GM23338 (cell line): ENCODE results near the gene SEL1L2. TPM values are rescaled to one million over a fixed set of nuclear protein-coding genes. Genes with fewer than 3 reads are reported as not detected.

Experiments used
- ATAC-seq: fragments of 200-7000 bp; cut with Tn5 transposase; 3 replicates; pipeline ENCODE4 v1.9.1; 2020
- DNase-seq: peaks from one replicate; pipeline ENCODE4 v3.0.0-alpha.2; 2015; ENCODE audit warnings: low spot score
- H2AFZ ChIP-seq: fragments of 200-600 bp; sonication (generic); 2 replicates; pipeline ENCODE4 v1.8.0; 2016; ENCODE audit warnings: antibody characterized with exemption, mild to moderate bottlenecking, moderate library complexity
- H3F3A ChIP-seq: fragments of 200-600 bp; sonication (generic); replicated peaks from 2 replicates; pipeline ENCODE4 v1.8.0; 2017; ENCODE audit warnings: antibody characterized with exemption, mixed run types, low read depth
- H3K27ac ChIP-seq: fragments of 200-600 bp; sonication (generic); 2 replicates; pipeline ENCODE4 v1.6.1; 2016; ENCODE audit warnings: low read depth
- H3K27me3 ChIP-seq: fragments of 200-600 bp; sonication (generic); 2 replicates; pipeline ENCODE4 v1.8.0; 2016; ENCODE audit warnings: mild to moderate bottlenecking, mixed run types, moderate library complexity; ENCODE audit not compliant: insufficient read depth
- H3K36me3 ChIP-seq: fragments of 200-600 bp; sonication (generic); 2 replicates; pipeline ENCODE4 v1.8.0; 2016; ENCODE audit warnings: mild to moderate bottlenecking; ENCODE audit not compliant: insufficient read depth
- H3K4me1 ChIP-seq: fragments of 200-600 bp; sonication (generic); 2 replicates; pipeline ENCODE4 v1.8.0; 2016; ENCODE audit warnings: mild to moderate bottlenecking, moderate library complexity; ENCODE audit not compliant: insufficient read depth
- H3K4me2 ChIP-seq: fragments of 200-600 bp; sonication (generic); 2 replicates; pipeline ENCODE4 v1.7.1; 2017; ENCODE audit warnings: mixed run types
- H3K4me3 ChIP-seq: fragments of 200-600 bp; sonication (generic); 2 replicates; pipeline ENCODE4 v1.6.1; 2016; ENCODE audit warnings: mixed run types
- H3K79me2 ChIP-seq: fragments of 200-600 bp; sonication (generic); replicated peaks from 2 replicates; pipeline ENCODE4 v1.8.0; 2017; ENCODE audit warnings: mild to moderate bottlenecking; ENCODE audit not compliant: insufficient read depth
- H3K9me2 ChIP-seq: fragments of 200-600 bp; sonication (generic); 2 replicates; pipeline ENCODE4 v1.8.0; 2017; ENCODE audit not compliant: insufficient read depth
- H4K20me1 ChIP-seq: fragments of 200-600 bp; sonication (generic); replicated peaks from 2 replicates; pipeline ENCODE4 v1.8.0; 2017; ENCODE audit warnings: mild to moderate bottlenecking; ENCODE audit not compliant: insufficient read depth
- H3K27ac Mint-ChIP-seq: 2 replicates; pipeline ENCODE4 v1.8.0; 2020; ENCODE audit warnings: inconsistent platforms, mild to moderate bottlenecking, moderate library complexity, mixed read lengths
- H3K27me3 Mint-ChIP-seq: 3 replicates; pipeline ENCODE4 v1.8.0; 2022; ENCODE audit warnings: low read depth, mild to moderate bottlenecking, moderate library complexity, mixed read lengths, inconsistent platforms; ENCODE audit not compliant: insufficient read depth, poor library complexity
- H3K36me3 Mint-ChIP-seq: 3 replicates; pipeline ENCODE4 v1.8.0; 2021; ENCODE audit warnings: low read depth, mild to moderate bottlenecking, inconsistent platforms, moderate library complexity, mixed read lengths
- H3K4me1 Mint-ChIP-seq: 3 replicates; pipeline ENCODE4 v1.8.0; 2020; ENCODE audit warnings: mild to moderate bottlenecking, inconsistent platforms, mixed read lengths
- H3K4me3 Mint-ChIP-seq: 3 replicates; pipeline ENCODE4 v1.8.0; 2021; ENCODE audit warnings: moderate library complexity, mild to moderate bottlenecking, inconsistent platforms, mixed read lengths
- H3K9me3 Mint-ChIP-seq: 3 replicates; pipeline ENCODE4 v1.8.0; 2020; ENCODE audit warnings: moderate library complexity, mild to moderate bottlenecking, inconsistent platforms, mixed read lengths
- CREB1 ChIP-seq: fragments of 250-450 bp; sonication (Bioruptor Pico); IDR thresholded peaks from 2 replicates; pipeline ENCODE4 v1.5.0; 2020; ENCODE audit warnings: low read depth, mild to moderate bottlenecking, moderate library complexity
- EZH2 ChIP-seq: fragments of 200-600 bp; sonication (generic); IDR thresholded peaks from one replicate; pipeline ENCODE4 v1.8.0; 2017; ENCODE audit warnings: antibody characterized with exemption, mild to moderate bottlenecking, low read depth; ENCODE audit not compliant: unreplicated experiment
- EZH2phosphoT487 ChIP-seq: fragments of 200-600 bp; sonication (generic); IDR thresholded peaks from one replicate; pipeline ENCODE4 v1.8.1; 2018; ENCODE audit warnings: antibody characterized with exemption; ENCODE audit not compliant: unreplicated experiment
- JUNB ChIP-seq: IDR thresholded peaks from one replicate; pipeline ENCODE4 v1.6.1; 2016; ENCODE audit warnings: antibody characterized with exemption; ENCODE audit not compliant: unreplicated experiment
- NANOG ChIP-seq: IDR thresholded peaks from 2 replicates; pipeline ENCODE4 v1.6.1; 2016; ENCODE audit warnings: antibody characterized with exemption, borderline replicate concordance
- POLR2AphosphoS5 ChIP-seq: IDR thresholded peaks from 2 replicates; pipeline ENCODE4 v1.6.1; 2016; ENCODE audit warnings: antibody characterized with exemption, low read depth
- STAT1 ChIP-seq: IDR thresholded peaks from one replicate; pipeline ENCODE4 v1.6.1; 2016; ENCODE audit warnings: antibody characterized with exemption; ENCODE audit not compliant: unreplicated experiment
- ZNF114 ChIP-seq: fragments of 250-450 bp; sonication (Bioruptor Pico); IDR thresholded peaks from 2 replicates; pipeline ENCODE4 v1.5.0; 2020; ENCODE audit warnings: mild to moderate bottlenecking, moderate library complexity
- ZNF331 ChIP-seq: fragments of 250-450 bp; sonication (Bioruptor Pico); IDR thresholded peaks from 2 replicates; pipeline ENCODE4 v1.5.0; 2020; ENCODE audit warnings: low read depth, mild to moderate bottlenecking, moderate library complexity
- polyA plus RNA-seq: library from polyadenylated mRNA; unstranded; fragments of >200 nt; fragmentation: Nextera tagmentation; extraction: Ambion mirVana; gene quantifications from 2 replicates; pipeline ENCODE4 v1.2.1, GENCODE V29; 2016
- total RNA-seq: library from RNA; depleted of rRNA; stranded (reverse); fragments of >200 nt; shearing (Covaris generic); gene quantifications from 2 replicates; pipeline ENCODE4 v1.2.3, GENCODE V29; 2014
- TF ChIP-seq, protein P1 (sequence below): fragments of 250-450 bp; sonication (Bioruptor Pico); IDR thresholded peaks from 2 replicates; pipeline ENCODE4 v1.5.0; 2020; ENCODE audit warnings: mild to moderate bottlenecking, moderate library complexity
- TF ChIP-seq, protein P2 (sequence below): IDR thresholded peaks from 2 replicates; pipeline ENCODE4 v1.6.1; 2016; ENCODE audit warnings: antibody characterized with exemption
- TF ChIP-seq, protein P3 (sequence below), 2 experiments: fragments of 200-600 bp in 1 of 2; sonication (generic) in 1 of 2; conservative IDR thresholded peaks; 2 replicates each; pipeline versions ENCODE4 v1.5.1 to v1.6.1; 2016 to 2017; ENCODE audit warnings: antibody characterized with exemption in 2 of 2, low read depth in 2 of 2, mild to moderate bottlenecking in 2 of 2, moderate library complexity in 1 of 2
- TF ChIP-seq, protein P4 (sequence below): IDR thresholded peaks from one replicate; pipeline ENCODE4 v1.6.1; 2018; ENCODE audit warnings: antibody characterized with exemption; ENCODE audit not compliant: unreplicated experiment

The SEL1L2 gene
- total and polyA plus RNA-seq, 2 experiments from 2014 or later: not detected

DNA sequence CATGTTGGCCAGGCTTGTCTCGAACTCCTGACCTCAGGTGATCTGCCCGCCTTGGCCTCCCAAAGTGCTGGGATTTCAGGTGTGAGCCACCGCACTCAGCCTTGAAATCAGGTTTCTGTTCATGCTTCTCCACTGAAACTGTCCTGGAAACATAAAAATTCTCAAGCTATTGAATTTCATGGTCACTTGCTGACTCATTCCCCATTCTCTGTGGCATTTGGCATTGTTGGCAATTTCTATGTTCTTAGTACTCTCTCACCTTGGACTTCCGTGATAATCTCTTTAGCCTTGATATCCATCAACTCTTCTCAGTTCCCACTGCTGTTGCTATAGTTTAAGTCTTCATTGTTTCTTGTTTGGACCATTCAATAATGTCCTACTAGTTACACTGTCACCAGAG, 6.2 kb downstream of the SEL1L2 start:
- no peaks in the 10 kb centered on the region for H3K27me3 ChIP-seq

More for the DNA sequence above, 6.2 kb downstream of the SEL1L2 start:
- no peak overlapping the region for H3K27ac Mint-ChIP-seq
- Histone ChIP-seq H3K4me1 (no peaks in the 10 kb centered on the region), H4K20me1 (no peaks in the 10 kb centered on the region), H3K36me3 (no peaks in the 10 kb centered on the region), H3K4me3 (no peak overlapping the region), H3K79me2 (no peaks in the 10 kb centered on the region), H3K27ac (no peak overlapping the region), H2AFZ (peak overlapping the region; percentile 7; the same call in 1 of the 2 replicates), H3K9me2 (no peaks in the 10 kb centered on the region), H3F3A (no peaks in the 10 kb centered on the region), H3K4me2 (no peak overlapping the region)
- DNase-seq: no peak
- ATAC-seq: no peak
- no peaks in the 10 kb centered on the region for H3K36me3 Mint-ChIP-seq
- no peak overlapping the region for H3K4me3 Mint-ChIP-seq
- no peaks in the 10 kb centered on the region; the same call in 2 of the 3 replicates for H3K9me3 Mint-ChIP-seq
- TF ChIP-seq EZH2phosphoT487: no peak
- TF ChIP-seq NANOG: no peak
- no peak for TF ChIP-seq ZNF114 (CRISPR knock-in tag)
- TF ChIP-seq STAT1: no peak
- TF ChIP-seq, protein P1, sequence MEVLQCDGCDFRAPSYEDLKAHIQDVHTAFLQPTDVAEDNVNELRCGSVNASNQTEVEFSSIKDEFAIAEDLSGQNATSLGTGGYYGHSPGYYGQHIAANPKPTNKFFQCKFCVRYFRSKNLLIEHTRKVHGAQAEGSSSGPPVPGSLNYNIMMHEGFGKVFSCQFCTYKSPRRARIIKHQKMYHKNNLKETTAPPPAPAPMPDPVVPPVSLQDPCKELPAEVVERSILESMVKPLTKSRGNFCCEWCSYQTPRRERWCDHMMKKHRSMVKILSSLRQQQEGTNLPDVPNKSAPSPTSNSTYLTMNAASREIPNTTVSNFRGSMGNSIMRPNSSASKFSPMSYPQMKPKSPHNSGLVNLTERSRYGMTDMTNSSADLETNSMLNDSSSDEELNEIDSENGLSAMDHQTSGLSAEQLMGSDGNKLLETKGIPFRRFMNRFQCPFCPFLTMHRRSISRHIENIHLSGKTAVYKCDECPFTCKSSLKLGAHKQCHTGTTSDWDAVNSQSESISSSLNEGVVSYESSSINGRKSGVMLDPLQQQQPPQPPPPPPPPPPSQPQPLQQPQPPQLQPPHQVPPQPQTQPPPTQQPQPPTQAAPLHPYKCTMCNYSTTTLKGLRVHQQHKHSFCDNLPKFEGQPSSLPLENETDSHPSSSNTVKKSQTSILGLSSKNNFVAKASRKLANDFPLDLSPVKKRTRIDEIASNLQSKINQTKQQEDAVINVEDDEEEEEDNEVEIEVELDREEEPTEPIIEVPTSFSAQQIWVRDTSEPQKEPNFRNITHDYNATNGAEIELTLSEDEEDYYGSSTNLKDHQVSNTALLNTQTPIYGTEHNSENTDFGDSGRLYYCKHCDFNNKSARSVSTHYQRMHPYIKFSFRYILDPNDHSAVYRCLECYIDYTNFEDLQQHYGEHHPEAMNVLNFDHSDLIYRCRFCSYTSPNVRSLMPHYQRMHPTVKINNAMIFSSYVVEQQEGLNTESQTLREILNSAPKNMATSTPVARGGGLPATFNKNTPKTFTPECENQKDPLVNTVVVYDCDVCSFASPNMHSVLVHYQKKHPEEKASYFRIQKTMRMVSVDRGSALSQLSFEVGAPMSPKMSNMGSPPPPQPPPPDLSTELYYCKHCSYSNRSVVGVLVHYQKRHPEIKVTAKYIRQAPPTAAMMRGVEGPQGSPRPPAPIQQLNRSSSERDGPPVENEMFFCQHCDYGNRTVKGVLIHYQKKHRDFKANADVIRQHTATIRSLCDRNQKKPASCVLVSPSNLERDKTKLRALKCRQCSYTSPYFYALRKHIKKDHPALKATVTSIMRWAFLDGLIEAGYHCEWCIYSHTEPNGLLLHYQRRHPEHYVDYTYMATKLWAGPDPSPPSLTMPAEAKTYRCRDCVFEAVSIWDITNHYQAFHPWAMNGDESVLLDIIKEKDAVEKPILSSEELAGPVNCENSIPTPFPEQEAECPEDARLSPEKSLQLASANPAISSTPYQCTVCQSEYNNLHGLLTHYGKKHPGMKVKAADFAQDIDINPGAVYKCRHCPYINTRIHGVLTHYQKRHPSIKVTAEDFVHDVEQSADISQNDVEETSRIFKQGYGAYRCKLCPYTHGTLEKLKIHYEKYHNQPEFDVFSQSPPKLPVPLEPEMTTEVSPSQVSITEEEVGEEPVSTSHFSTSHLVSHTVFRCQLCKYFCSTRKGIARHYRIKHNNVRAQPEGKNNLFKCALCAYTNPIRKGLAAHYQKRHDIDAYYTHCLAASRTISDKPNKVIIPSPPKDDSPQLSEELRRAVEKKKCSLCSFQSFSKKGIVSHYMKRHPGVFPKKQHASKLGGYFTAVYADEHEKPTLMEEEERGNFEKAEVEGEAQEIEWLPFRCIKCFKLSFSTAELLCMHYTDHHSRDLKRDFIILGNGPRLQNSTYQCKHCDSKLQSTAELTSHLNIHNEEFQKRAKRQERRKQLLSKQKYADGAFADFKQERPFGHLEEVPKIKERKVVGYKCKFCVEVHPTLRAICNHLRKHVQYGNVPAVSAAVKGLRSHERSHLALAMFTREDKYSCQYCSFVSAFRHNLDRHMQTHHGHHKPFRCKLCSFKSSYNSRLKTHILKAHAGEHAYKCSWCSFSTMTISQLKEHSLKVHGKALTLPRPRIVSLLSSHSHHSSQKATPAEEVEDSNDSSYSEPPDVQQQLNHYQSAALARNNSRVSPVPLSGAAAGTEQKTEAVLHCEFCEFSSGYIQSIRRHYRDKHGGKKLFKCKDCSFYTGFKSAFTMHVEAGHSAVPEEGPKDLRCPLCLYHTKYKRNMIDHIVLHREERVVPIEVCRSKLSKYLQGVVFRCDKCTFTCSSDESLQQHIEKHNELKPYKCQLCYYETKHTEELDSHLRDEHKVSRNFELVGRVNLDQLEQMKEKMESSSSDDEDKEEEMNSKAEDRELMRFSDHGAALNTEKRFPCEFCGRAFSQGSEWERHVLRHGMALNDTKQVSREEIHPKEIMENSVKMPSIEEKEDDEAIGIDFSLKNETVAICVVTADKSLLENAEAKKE (CRISPR knock-in tag): no peak
- TF ChIP-seq JUNB: no peak
- no peak for TF ChIP-seq ZNF331
- TF ChIP-seq, protein P2, sequence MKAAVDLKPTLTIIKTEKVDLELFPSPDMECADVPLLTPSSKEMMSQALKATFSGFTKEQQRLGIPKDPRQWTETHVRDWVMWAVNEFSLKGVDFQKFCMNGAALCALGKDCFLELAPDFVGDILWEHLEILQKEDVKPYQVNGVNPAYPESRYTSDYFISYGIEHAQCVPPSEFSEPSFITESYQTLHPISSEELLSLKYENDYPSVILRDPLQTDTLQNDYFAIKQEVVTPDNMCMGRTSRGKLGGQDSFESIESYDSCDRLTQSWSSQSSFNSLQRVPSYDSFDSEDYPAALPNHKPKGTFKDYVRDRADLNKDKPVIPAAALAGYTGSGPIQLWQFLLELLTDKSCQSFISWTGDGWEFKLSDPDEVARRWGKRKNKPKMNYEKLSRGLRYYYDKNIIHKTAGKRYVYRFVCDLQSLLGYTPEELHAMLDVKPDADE: no peak
- no peak for TF ChIP-seq CREB1
- TF ChIP-seq, protein P3, sequence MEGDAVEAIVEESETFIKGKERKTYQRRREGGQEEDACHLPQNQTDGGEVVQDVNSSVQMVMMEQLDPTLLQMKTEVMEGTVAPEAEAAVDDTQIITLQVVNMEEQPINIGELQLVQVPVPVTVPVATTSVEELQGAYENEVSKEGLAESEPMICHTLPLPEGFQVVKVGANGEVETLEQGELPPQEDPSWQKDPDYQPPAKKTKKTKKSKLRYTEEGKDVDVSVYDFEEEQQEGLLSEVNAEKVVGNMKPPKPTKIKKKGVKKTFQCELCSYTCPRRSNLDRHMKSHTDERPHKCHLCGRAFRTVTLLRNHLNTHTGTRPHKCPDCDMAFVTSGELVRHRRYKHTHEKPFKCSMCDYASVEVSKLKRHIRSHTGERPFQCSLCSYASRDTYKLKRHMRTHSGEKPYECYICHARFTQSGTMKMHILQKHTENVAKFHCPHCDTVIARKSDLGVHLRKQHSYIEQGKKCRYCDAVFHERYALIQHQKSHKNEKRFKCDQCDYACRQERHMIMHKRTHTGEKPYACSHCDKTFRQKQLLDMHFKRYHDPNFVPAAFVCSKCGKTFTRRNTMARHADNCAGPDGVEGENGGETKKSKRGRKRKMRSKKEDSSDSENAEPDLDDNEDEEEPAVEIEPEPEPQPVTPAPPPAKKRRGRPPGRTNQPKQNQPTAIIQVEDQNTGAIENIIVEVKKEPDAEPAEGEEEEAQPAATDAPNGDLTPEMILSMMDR (conservative IDR thresholded peaks at IDR 0.05; ENCODE audit: low read depth in 2 of 2): no peak
- TF ChIP-seq, protein P4, sequence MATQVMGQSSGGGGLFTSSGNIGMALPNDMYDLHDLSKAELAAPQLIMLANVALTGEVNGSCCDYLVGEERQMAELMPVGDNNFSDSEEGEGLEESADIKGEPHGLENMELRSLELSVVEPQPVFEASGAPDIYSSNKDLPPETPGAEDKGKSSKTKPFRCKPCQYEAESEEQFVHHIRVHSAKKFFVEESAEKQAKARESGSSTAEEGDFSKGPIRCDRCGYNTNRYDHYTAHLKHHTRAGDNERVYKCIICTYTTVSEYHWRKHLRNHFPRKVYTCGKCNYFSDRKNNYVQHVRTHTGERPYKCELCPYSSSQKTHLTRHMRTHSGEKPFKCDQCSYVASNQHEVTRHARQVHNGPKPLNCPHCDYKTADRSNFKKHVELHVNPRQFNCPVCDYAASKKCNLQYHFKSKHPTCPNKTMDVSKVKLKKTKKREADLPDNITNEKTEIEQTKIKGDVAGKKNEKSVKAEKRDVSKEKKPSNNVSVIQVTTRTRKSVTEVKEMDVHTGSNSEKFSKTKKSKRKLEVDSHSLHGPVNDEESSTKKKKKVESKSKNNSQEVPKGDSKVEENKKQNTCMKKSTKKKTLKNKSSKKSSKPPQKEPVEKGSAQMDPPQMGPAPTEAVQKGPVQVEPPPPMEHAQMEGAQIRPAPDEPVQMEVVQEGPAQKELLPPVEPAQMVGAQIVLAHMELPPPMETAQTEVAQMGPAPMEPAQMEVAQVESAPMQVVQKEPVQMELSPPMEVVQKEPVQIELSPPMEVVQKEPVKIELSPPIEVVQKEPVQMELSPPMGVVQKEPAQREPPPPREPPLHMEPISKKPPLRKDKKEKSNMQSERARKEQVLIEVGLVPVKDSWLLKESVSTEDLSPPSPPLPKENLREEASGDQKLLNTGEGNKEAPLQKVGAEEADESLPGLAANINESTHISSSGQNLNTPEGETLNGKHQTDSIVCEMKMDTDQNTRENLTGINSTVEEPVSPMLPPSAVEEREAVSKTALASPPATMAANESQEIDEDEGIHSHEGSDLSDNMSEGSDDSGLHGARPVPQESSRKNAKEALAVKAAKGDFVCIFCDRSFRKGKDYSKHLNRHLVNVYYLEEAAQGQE: no peak
- no peak for TF ChIP-seq EZH2
- no peak for TF ChIP-seq POLR2AphosphoS5
- H3K27me3 Mint-ChIP-seq: no peaks in the 10 kb centered on the region
- H3K4me1 Mint-ChIP-seq: peaks cover 4% of the 10 kb centered on the region; the same call in 2 of the 3 replicates
